CD8-positive, alpha-beta memory T cell (primary cell): ENCODE measurements around the gene BBS9. TPM values are rescaled to one million over a fixed set of nuclear protein-coding genes. Genes with fewer than 3 reads are reported as not detected.

Experiments
- CTCF ChIA-PET: fragments of 350-600 bp; sonication (Branson Sonifier 250); formaldehyde crosslinking; loops from one replicate; lab custom pipeline; 2021; ENCODE audit warnings: antibody characterized with exemption; lab: Charles Lee
- POLR2A ChIA-PET: fragments of 350-600 bp; sonication (Branson Sonifier 250); formaldehyde crosslinking; loops from one replicate; lab custom pipeline; 2021; ENCODE audit warnings: antibody characterized with exemption; lab: Charles Lee
- DNase-seq, 5 donors: peaks; one replicate each; pipeline versions ENCODE4 v3.0.0 to v3.0.0-alpha.2; 2020 to 2022; ENCODE audit warnings: mixed read lengths in 1 of 5
- H3K27ac ChIP-seq: one replicate; pipeline ENCODE4 v1.7.0; 2013; ENCODE audit warnings: low read depth, mild to moderate bottlenecking, low read length, moderate library complexity
- H3K27me3 ChIP-seq: 2 replicates; pipeline ENCODE4 v1.7.0; 2013; ENCODE audit warnings: low read length, mild to moderate bottlenecking; ENCODE audit not compliant: insufficient read depth, poor library complexity, severe bottlenecking
- H3K36me3 ChIP-seq: 2 replicates; pipeline ENCODE4 v1.7.0; 2013; ENCODE audit warnings: mild to moderate bottlenecking, low read length, moderate library complexity; ENCODE audit not compliant: insufficient read depth
- H3K4me1 ChIP-seq: 2 replicates; pipeline ENCODE4 v1.7.0; 2013; ENCODE audit warnings: mild to moderate bottlenecking, low read length, moderate library complexity; ENCODE audit not compliant: insufficient read depth
- H3K4me3 ChIP-seq: 2 replicates; pipeline ENCODE4 v1.7.0; 2013; ENCODE audit warnings: mild to moderate bottlenecking, low read length
- H3K9me3 ChIP-seq: 2 replicates; pipeline ENCODE4 v1.7.0; 2013; ENCODE audit warnings: mild to moderate bottlenecking, low read length
- H3K27ac Mint-ChIP-seq, 8 donors: one replicate each; pipeline ENCODE4 v1.8.0; 2020 to 2021; ENCODE audit warnings: mixed read lengths in 8 of 8, mild to moderate bottlenecking in 6 of 8, inconsistent platforms in 3 of 8, moderate library complexity in 3 of 8
- H3K27me3 Mint-ChIP-seq, 2 donors: one replicate each; pipeline ENCODE4 v1.8.0; 2020 to 2021; ENCODE audit warnings: mixed read lengths in 2 of 2, mild to moderate bottlenecking in 1 of 2, moderate library complexity in 1 of 2
- H3K36me3 Mint-ChIP-seq, 3 donors: one replicate each; pipeline ENCODE4 v1.8.0; 2020 to 2021; ENCODE audit warnings: mixed read lengths in 3 of 3, inconsistent platforms in 1 of 3, mild to moderate bottlenecking in 1 of 3
- H3K4me1 Mint-ChIP-seq, 3 donors: one replicate each; pipeline ENCODE4 v1.8.0; 2020 to 2021; ENCODE audit warnings: mixed read lengths in 3 of 3, inconsistent platforms in 1 of 3, mild to moderate bottlenecking in 1 of 3
- H3K4me3 Mint-ChIP-seq, 7 donors: one replicate each; pipeline ENCODE4 v1.8.0; 2020 to 2021; ENCODE audit warnings: mixed read lengths in 7 of 7, mild to moderate bottlenecking in 6 of 7, moderate library complexity in 4 of 7, inconsistent platforms in 2 of 7
- H3K9me3 Mint-ChIP-seq, 5 donors: one replicate each; pipeline ENCODE4 v1.8.0; 2020 to 2022; ENCODE audit warnings: mixed read lengths in 5 of 5, mild to moderate bottlenecking in 3 of 5, moderate library complexity in 2 of 5, inconsistent platforms in 1 of 5
- polyA plus RNA-seq: library from polyadenylated mRNA; unstranded; fragments of 300-500 nt; fragmentation: Illumina TruSeq; gene quantifications from one replicate; pipeline ENCODE4 v1.2.3, GENCODE V29; 2021
- total RNA-seq, 2 experiments: library from RNA; stranded (reverse); gene quantifications; one replicate each; pipeline ENCODE4 v1.2.3, GENCODE V29; 2021

Gene BBS9
- total and polyA plus RNA-seq, 3 experiments from 2014 or later, result 10.0 to 14.6 (median 11.1) TPM

GRCh38 chr7:33129806-33130153, 416 bp downstream of the BBS9 start:
- Mint-ChIP-seq H3K36me3 (peaks cover 0 to 12% (median 4%) of the 10 kb centered on the region in 3 donors), H3K4me1 (peaks cover 24 to 41% (median 30%) of the 10 kb centered on the region in 3 donors), H3K9me3 (peaks cover 0 to 6% (median 0%) of the 10 kb centered on the region in 5 donors), H3K27ac (peak overlapping the region; percentile 82 to 98 (median 96)), H3K4me3 (peak overlapping the region; percentile 95 to 98 (median 97)), H3K27me3 (peaks cover 0 to 8% of the 10 kb centered on the region in 2 donors)
- H3K9me3 ChIP-seq, result no peaks in the 10 kb centered on the region
- no peaks in the 10 kb centered on the region for H3K36me3 ChIP-seq
- H3K4me3 ChIP-seq, result peak overlapping the region; percentile 86
- H3K4me1 ChIP-seq, result peaks cover 7% of the 10 kb centered on the region
- peak overlapping the region; percentile 80 for H3K27ac ChIP-seq
- ChIA-PET POLR2A (interaction anchor here (1.6 to 1.7 kb wide), 2 partner anchors 20 to 239 kb away, joined by 5 to 9 read pairs; partner anchors contain the start of gene RP9), CTCF (interaction anchor here (2.1 kb wide), 1 partner anchor 20 kb away, joined by 8 read pairs; the partner anchor contains the start of gene RP9)
- no peaks in the 10 kb centered on the region for H3K27me3 ChIP-seq
- DNase-seq, result no peak

GRCh38 chr7:33130184-33130583, 820 bp downstream of the BBS9 start:
- ChIA-PET POLR2A (interaction anchor here (1.6 to 1.7 kb wide), 2 partner anchors 21 to 239 kb away, joined by 5 to 9 read pairs; partner anchors contain the start of gene RP9), CTCF (interaction anchor here (2.1 kb wide), 1 partner anchor 21 kb away, joined by 8 read pairs; the partner anchor contains the start of gene RP9)
- Histone ChIP-seq H3K4me3 (peak overlapping the region; percentile 86), H3K27ac (peak overlapping the region; percentile 80), H3K27me3 (no peaks in the 10 kb centered on the region), H3K9me3 (no peaks in the 10 kb centered on the region), H3K4me1 (peaks cover 7% of the 10 kb centered on the region), H3K36me3 (no peaks in the 10 kb centered on the region)
- H3K9me3 Mint-ChIP-seq, result peaks cover 0 to 7% (median 4%) of the 10 kb centered on the region in 5 donors
- peaks cover 0 to 8% of the 10 kb centered on the region in 2 donors for H3K27me3 Mint-ChIP-seq
- H3K4me3 Mint-ChIP-seq, result peak overlapping the region; percentile 95 to 98 (median 97)
- H3K4me1 Mint-ChIP-seq, result peaks cover 24 to 41% (median 30%) of the 10 kb centered on the region in 3 donors
- H3K36me3 Mint-ChIP-seq, result peaks cover 0 to 12% (median 4%) of the 10 kb centered on the region in 3 donors
- peak in 2 of 5 donors; percentile 5 to 9 for DNase-seq
- H3K27ac Mint-ChIP-seq, result peak overlapping the region; percentile 82 to 98 (median 96)

GRCh38 chr7:33137103-33137502, 7.7 kb downstream of the BBS9 start:
- H3K9me3 ChIP-seq, result no peaks in the 10 kb centered on the region
- CTCF ChIA-PET, result no interaction called here
- H3K9me3 Mint-ChIP-seq, result peaks cover 6 to 14% (median 11%) of the 10 kb centered on the region in 5 donors

DNA sequence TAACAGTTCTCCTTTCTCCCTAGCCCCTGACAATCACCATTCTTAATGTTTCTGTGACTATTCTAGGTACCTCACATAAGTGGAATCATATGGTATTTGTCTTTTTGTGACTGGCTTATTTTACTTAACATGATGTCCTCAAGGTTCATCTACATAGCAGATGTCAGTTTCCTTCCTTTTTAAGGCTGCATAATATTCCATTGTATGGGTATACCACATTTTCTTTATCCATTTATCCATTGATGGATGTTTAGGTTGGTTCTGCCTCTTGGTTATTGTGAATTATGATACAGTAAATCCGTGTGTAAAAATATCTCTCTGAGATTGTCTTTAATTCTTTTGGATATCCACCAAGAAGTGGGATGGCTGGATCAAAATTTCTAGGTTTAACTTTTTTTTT, 13.2 kb downstream of the BBS9 start:
- ChIA-PET CTCF (no interaction called here), POLR2A (no interaction called here)
- no peaks in the 10 kb centered on the region for H3K27me3 ChIP-seq
- no peak overlapping the region for H3K27ac ChIP-seq
- H3K36me3 Mint-ChIP-seq, result peaks cover 13 to 15% (median 13%) of the 10 kb centered on the region in 3 donors
- H3K27ac Mint-ChIP-seq, result no peak overlapping the region
- H3K4me3 Mint-ChIP-seq, result no peak overlapping the region
- no peaks in the 10 kb centered on the region for H3K27me3 Mint-ChIP-seq
- H3K4me3 ChIP-seq, result no peak overlapping the region
- no peaks in the 10 kb centered on the region for H3K36me3 ChIP-seq
- no peaks in the 10 kb centered on the region for H3K4me1 ChIP-seq
- no peak for DNase-seq
- peaks cover 4% of the 10 kb centered on the region for H3K9me3 ChIP-seq
- peaks cover 12 to 25% (median 13%) of the 10 kb centered on the region in 3 donors for H3K4me1 Mint-ChIP-seq
- peaks cover 2 to 8% (median 4%) of the 10 kb centered on the region in 5 donors for H3K9me3 Mint-ChIP-seq

More at GRCh38 chr7:33137103-33137502, 7.7 kb downstream of the BBS9 start:
- peaks cover 3% of the 10 kb centered on the region for H3K36me3 ChIP-seq
- POLR2A ChIA-PET, result no interaction called here
- H3K4me3 ChIP-seq, result no peak overlapping the region
- H3K4me1 ChIP-seq, result no peaks in the 10 kb centered on the region
- DNase-seq, result no peak
- Mint-ChIP-seq H3K27me3 (no peaks in the 10 kb centered on the region), H3K4me3 (no peak overlapping the region), H3K4me1 (peaks cover 10 to 25% (median 13%) of the 10 kb centered on the region in 3 donors), H3K36me3 (peaks cover 3 to 15% (median 4%) of the 10 kb centered on the region in 3 donors), H3K27ac (no peak overlapping the region)
- no peaks in the 10 kb centered on the region for H3K27me3 ChIP-seq
- H3K27ac ChIP-seq, result no peak overlapping the region

DNA sequence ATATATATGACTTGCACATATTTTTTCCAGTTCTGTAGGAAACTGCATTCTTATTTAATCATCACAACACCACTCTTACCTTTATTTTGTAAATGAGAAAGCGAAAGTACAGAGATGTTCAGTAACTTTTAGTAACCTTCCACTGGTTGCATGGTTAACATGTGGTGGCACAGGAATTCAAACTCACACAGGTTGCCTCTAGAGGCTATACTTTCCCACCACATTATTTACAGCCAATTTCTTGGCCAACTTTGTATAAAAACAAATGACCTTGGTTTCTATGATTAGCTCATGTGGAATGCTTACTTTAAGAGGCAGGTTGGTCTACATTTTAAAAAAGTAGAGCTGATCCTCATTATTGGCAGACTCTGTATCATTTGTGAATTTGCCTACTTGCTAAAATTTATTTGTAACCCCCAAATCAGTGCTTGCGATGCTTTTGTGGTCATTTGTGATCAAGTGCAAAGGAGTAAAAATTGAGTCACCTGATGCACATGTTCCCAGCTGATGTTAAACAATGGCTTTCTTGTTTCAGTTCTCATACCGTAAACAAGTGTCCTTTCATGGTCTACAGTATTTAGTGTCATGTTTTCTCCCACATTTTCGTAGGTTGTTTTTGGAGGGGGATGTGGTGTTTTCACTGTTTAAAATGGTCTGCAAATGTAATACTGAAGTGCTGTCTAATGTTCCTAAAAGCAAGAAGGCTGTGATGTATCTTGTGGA, 14.8 kb downstream of the BBS9 start:
- peaks cover 11 to 21% (median 13%) of the 10 kb centered on the region in 3 donors for H3K4me1 Mint-ChIP-seq
- H3K27me3 Mint-ChIP-seq, result peaks cover 0 to 2% of the 10 kb centered on the region in 2 donors
- H3K9me3 Mint-ChIP-seq, result peaks cover 2 to 8% (median 4%) of the 10 kb centered on the region in 5 donors
- no peak for DNase-seq
- Histone ChIP-seq H3K9me3 (peaks cover 4% of the 10 kb centered on the region), H3K4me3 (no peak overlapping the region), H3K27me3 (no peaks in the 10 kb centered on the region), H3K36me3 (no peaks in the 10 kb centered on the region), H3K27ac (no peak overlapping the region), H3K4me1 (no peaks in the 10 kb centered on the region)
- H3K36me3 Mint-ChIP-seq, result peaks cover 17 to 20% (median 19%) of the 10 kb centered on the region in 3 donors
- ChIA-PET CTCF (no interaction called here), POLR2A (no interaction called here)
- no peak overlapping the region for H3K27ac Mint-ChIP-seq
- H3K4me3 Mint-ChIP-seq, result no peak overlapping the region

DNA sequence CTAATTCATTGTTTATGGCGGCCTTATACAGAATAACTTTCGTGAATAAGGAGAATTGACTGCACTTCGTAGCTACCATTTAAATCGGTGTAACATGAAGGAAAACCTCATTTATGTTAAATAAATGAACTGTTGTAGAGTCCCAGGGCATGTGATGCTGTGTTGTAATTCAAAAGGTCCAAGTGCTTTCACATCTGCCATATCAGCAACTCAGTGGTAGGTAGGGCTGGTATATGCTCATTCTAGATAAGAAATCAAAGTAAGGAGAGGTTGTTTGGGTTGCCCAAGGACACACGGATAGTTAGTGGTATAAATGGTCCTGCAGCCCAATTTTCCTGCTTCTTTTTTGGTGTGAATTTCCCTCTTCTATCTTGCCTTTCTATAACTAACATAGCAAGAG, 15.8 kb downstream of the BBS9 start:
- H3K36me3 ChIP-seq, result no peaks in the 10 kb centered on the region
- H3K4me3 ChIP-seq, result no peak overlapping the region
- CTCF ChIA-PET, result no interaction called here
- POLR2A ChIA-PET, result no interaction called here
- H3K4me1 ChIP-seq, result no peaks in the 10 kb centered on the region
- peaks cover 4% of the 10 kb centered on the region for H3K9me3 ChIP-seq
- no peak overlapping the region for H3K27ac Mint-ChIP-seq
- DNase-seq, result no peak
- H3K4me3 Mint-ChIP-seq, result no peak overlapping the region
- no peaks in the 10 kb centered on the region for H3K27me3 ChIP-seq
- H3K27ac ChIP-seq, result no peak overlapping the region
- H3K9me3 Mint-ChIP-seq, result peaks cover 2 to 8% (median 4%) of the 10 kb centered on the region in 5 donors
- H3K4me1 Mint-ChIP-seq, result peaks cover 7 to 13% (median 12%) of the 10 kb centered on the region in 3 donors
- peaks cover 17 to 20% (median 19%) of the 10 kb centered on the region in 3 donors for H3K36me3 Mint-ChIP-seq
- peaks cover 0 to 2% of the 10 kb centered on the region in 2 donors for H3K27me3 Mint-ChIP-seq

GRCh38 chr7:33152087-33152486, 22.7 kb downstream of the BBS9 start:
- Mint-ChIP-seq H3K4me1 (peaks cover 0 to 2% (median 0%) of the 10 kb centered on the region in 3 donors), H3K4me3 (no peak overlapping the region), H3K27me3 (peaks cover 0 to 2% of the 10 kb centered on the region in 2 donors), H3K9me3 (no peaks in the 10 kb centered on the region), H3K27ac (peak overlapping the region in 1 of 8 donors; percentile 30), H3K36me3 (peaks cover 10 to 45% (median 18%) of the 10 kb centered on the region in 3 donors)
- ChIA-PET CTCF (no interaction called here), POLR2A (no interaction called here)
- Histone ChIP-seq H3K27ac (no peak overlapping the region), H3K27me3 (no peaks in the 10 kb centered on the region), H3K4me3 (no peak overlapping the region), H3K4me1 (no peaks in the 10 kb centered on the region), H3K36me3 (no peaks in the 10 kb centered on the region), H3K9me3 (no peaks in the 10 kb centered on the region)
- DNase-seq, result no peak

GRCh38 chr7:33155811-33156210, 26.4 kb downstream of the BBS9 start:
- no peak for DNase-seq

More at GRCh38 chr7:33155811-33156210, 26.4 kb downstream of the BBS9 start:
- Mint-ChIP-seq H3K4me3 (no peak overlapping the region), H3K27ac (no peak overlapping the region), H3K4me1 (peaks cover 0 to 1% (median 0%) of the 10 kb centered on the region in 3 donors), H3K27me3 (no peaks in the 10 kb centered on the region), H3K9me3 (no peaks in the 10 kb centered on the region), H3K36me3 (peaks cover 18 to 51% (median 21%) of the 10 kb centered on the region in 3 donors)
- Histone ChIP-seq H3K4me3 (no peak overlapping the region), H3K4me1 (no peaks in the 10 kb centered on the region), H3K36me3 (no peaks in the 10 kb centered on the region), H3K27ac (no peak overlapping the region), H3K9me3 (no peaks in the 10 kb centered on the region), H3K27me3 (no peaks in the 10 kb centered on the region)
- ChIA-PET POLR2A (no interaction called here), CTCF (no interaction called here)
